Upper lobe of left lung (tissue), 6 donors: Measurements from ENCODE around the gene GSTM4. TPM values are rescaled to one million over a fixed set of nuclear protein-coding genes. Genes with fewer than 3 reads are reported as not detected.

Experiments used
- ATAC-seq, 2 donors: fragments of 200-7000 bp; cut with Tn5 transposase; one replicate each; pipeline ENCODE4 v1.9.1; 2022; ENCODE audit warnings: mild to moderate bottlenecking in 2 of 2, moderate library complexity in 2 of 2; ENCODE audit not compliant: low FRiP score in 2 of 2
- DNase-seq, 2 donors: peaks; one replicate each; pipeline ENCODE4 v3.0.0-alpha.2; 2019 to 2020
- H3K27ac ChIP-seq, 4 donors: fragments of 200-600 bp; sonication (generic); one replicate each; pipeline ENCODE4 v1.5.1; 2016 to 2019
- H3K27me3 ChIP-seq, 4 donors: fragments of 200-600 bp; sonication (generic); one replicate each; pipeline ENCODE4 v1.5.1; 2017 to 2019
- H3K36me3 ChIP-seq, 4 donors: fragments of 200-600 bp; sonication (generic); one replicate each; pipeline ENCODE4 v1.5.1; 2016 to 2019
- H3K4me1 ChIP-seq, 4 donors: fragments of 200-600 bp; sonication (generic); one replicate each; pipeline ENCODE4 v1.5.1; 2018 to 2019
- H3K4me3 ChIP-seq, 4 donors: fragments of 200-600 bp; sonication (generic); one replicate each; pipeline ENCODE4 v1.5.1; 2017 to 2019; ENCODE audit warnings: mild to moderate bottlenecking in 2 of 4, moderate library complexity in 1 of 4
- H3K9me3 ChIP-seq, 4 donors: fragments of 200-600 bp; sonication (generic); one replicate each; pipeline ENCODE4 v1.5.1; 2018 to 2019
- CTCF ChIP-seq, 6 experiments: fragments of 450-650 bp in 4 of 6; fragments of 200-600 bp in 2 of 6; sonication (generic) in 2 of 6; IDR thresholded peaks; one replicate each; pipeline ENCODE4 v1.5.1; 2016 to 2019; ENCODE audit warnings: antibody characterized with exemption in 6 of 6
- EP300 ChIP-seq, 4 donors: sonication (generic); formaldehyde crosslinking; IDR thresholded peaks; one replicate each; pipeline ENCODE4 v1.5.1; 2017; ENCODE audit warnings: antibody characterized with exemption in 4 of 4, control low read depth in 2 of 4
- POLR2A ChIP-seq, 4 donors: fragments of 450-650 bp; IDR thresholded peaks; one replicate each; pipeline ENCODE4 v1.5.1; 2016 to 2017; ENCODE audit warnings: antibody characterized with exemption in 4 of 4, mild to moderate bottlenecking in 2 of 4
- POLR2AphosphoS5 ChIP-seq, 2 donors: sonication (generic); formaldehyde crosslinking; IDR thresholded peaks; one replicate each; pipeline ENCODE4 v1.5.1; 2017; ENCODE audit warnings: antibody characterized with exemption in 2 of 2
- WGBS, 2 donors: methylation state at CpG; one replicate each; pipeline ENCODE4 v1.1.5; 2017 to 2018; 5-methylcytosine and 5-hydroxymethylcytosine counted together
- total RNA-seq, 6 donors: library from RNA; depleted of rRNA in 4 of 6; stranded (reverse); fragments of >200 nt in 4 of 6; gene quantifications; one replicate each; pipeline versions ENCODE4 v1.1.0 to v1.2.1, GENCODE V29; 2016 to 2021
- donor health status: DM: no; HTN: no; CAD: no; lungs with moderate emphysema.
- donor health status: DM: no; HTN: yes; CAD: no; lungs with severe emphysema.

GSTM4 gene
- total RNA-seq, 6 donors from 2014 or later, result 10.7 to 28.3 (median 15.9) TPM

DNA sequence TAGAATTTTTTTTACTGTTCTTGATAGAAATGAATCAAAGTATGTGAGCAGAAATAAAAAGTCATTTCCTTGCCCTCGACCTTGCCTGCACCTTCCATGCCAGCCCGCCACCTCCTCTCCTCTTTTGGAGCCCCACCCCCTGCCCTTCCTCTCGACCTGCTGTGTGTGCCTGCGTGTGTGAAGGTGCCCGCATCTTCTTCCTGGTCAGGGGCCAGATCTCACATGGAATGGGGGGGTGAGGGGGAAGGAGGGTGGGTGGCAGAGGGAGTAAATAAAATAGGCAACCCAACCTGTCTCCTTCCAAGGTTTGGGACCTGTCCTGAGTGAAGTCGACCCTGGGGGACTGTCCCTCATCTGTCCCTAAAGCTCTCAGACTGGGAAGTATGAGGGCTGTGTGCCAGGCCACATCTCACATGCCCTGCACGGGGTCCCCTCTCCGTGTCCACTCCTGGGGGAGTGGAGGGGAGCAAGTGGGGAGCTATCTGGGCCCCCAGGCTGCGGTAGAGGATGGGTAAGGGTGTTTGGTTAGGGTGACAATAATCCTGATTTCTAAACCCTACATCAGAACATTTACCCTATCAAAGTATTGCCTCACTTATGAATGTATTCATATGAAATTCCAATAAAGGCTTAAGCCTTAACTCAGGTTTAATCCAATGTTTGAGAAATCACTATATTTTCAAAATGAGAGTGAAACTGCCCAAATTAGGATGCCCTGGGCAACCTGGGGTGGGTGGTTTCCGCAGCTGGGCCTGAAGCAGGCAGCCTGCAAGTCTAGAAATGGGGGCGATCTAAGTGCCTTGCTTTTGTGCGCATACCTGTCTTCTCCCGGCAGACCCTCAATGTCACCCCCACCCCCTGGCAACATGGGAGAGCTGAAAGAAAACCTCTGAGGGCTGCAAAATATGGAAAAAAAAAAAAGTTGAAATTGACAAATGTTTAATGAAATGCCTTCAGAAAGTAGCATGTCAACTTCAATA lies 20.8 kb upstream of the GSTM4 start:
- H3K4me1 ChIP-seq, result peaks cover 0 to 8% (median 3%) of the 10 kb centered on the region in 4 donors
- no peak overlapping the region for H3K4me3 ChIP-seq
- ATAC-seq (no peak), DNase-seq (no peak)
- TF ChIP-seq EP300 (IDR thresholded peaks at IDR 0.05) (no peak), CTCF (IDR thresholded peaks at IDR 0.05) (no peak), POLR2AphosphoS5 (IDR thresholded peaks at IDR 0.05) (no peak), POLR2A (IDR thresholded peaks at IDR 0.05) (no peak)
- peaks cover 7 to 17% (median 15%) of the 10 kb centered on the region in 4 donors for H3K36me3 ChIP-seq
- 41 to 60% methylated on average over 11 to 13 of the region's 13 CpGs for WGBS, 2 donors
- H3K9me3 ChIP-seq, result no peaks in the 10 kb centered on the region
- H3K27me3 ChIP-seq, result no peaks in the 10 kb centered on the region
- H3K27ac ChIP-seq, result no peak overlapping the region

DNA sequence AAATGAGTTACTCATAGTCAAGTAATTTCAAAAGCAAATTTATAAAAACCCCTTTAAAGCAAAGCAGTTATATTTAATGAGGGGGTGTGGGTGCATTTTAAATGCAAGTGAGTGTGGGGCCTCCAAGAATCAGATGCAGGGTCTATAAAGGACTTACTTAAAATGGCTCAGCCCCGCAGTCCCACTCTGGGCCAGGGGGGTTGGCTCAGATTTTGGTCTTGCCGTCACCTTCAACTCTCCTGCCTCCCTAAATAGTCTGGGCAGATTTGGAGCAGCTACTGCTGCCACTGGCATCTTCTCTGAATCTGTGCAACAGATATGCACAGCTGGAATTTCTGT lies 20.1 kb upstream of the GSTM4 start:
- H3K27me3 ChIP-seq, result no peaks in the 10 kb centered on the region
- H3K4me3 ChIP-seq, result no peak overlapping the region
- WGBS, 2 donors, result 76 to 93% methylated on average over 2 of the region's 2 CpGs
- H3K4me1 ChIP-seq, result peaks cover 0 to 8% (median 6%) of the 10 kb centered on the region in 4 donors
- no peak for DNase-seq
- H3K9me3 ChIP-seq, result no peaks in the 10 kb centered on the region
- no peak overlapping the region for H3K27ac ChIP-seq
- TF ChIP-seq EP300 (IDR thresholded peaks at IDR 0.05), result no peak
- TF ChIP-seq CTCF (IDR thresholded peaks at IDR 0.05), result no peak
- TF ChIP-seq POLR2A (IDR thresholded peaks at IDR 0.05), result no peak
- TF ChIP-seq POLR2AphosphoS5 (IDR thresholded peaks at IDR 0.05), result no peak
- peaks cover 6 to 12% (median 10%) of the 10 kb centered on the region in 4 donors for H3K36me3 ChIP-seq
- no peak for ATAC-seq

- no peaks in the 10 kb centered on the region for H3K9me3 ChIP-seq
- 67 to 76% methylated on average over 5 to 9 of the region's 9 CpGs for WGBS, 2 donors
- H3K4me3 ChIP-seq, result no peak overlapping the region
- no peak for TF ChIP-seq POLR2A (IDR thresholded peaks at IDR 0.05)
- no peak for TF ChIP-seq CTCF (IDR thresholded peaks at IDR 0.05)
- TF ChIP-seq POLR2AphosphoS5 (IDR thresholded peaks at IDR 0.05), result no peak
- TF ChIP-seq EP300 (IDR thresholded peaks at IDR 0.05), result no peak
- H3K27me3 ChIP-seq, result no peaks in the 10 kb centered on the region
- ATAC-seq (peak in 1 of 2 donors; percentile 62), DNase-seq (no peak)
- peaks cover under 1 to 6% (median 5%) of the 10 kb centered on the region in 4 donors for H3K36me3 ChIP-seq
- peaks cover 0 to 8% (median 6%) of the 10 kb centered on the region in 4 donors for H3K4me1 ChIP-seq
- no peak overlapping the region for H3K27ac ChIP-seq
These were observed 19.5 kb upstream of the GSTM4 start for GRCh38 chr1:109636201-109636952.

GRCh38 chr1:109637446-109637845 lies 18.5 kb upstream of the GSTM4 start:
- ATAC-seq (no peak), DNase-seq (no peak)
- Histone ChIP-seq H3K27ac (no peak overlapping the region), H3K9me3 (no peaks in the 10 kb centered on the region), H3K4me1 (peaks cover 0 to 8% (median 6%) of the 10 kb centered on the region in 4 donors), H3K36me3 (no peaks in the 10 kb centered on the region), H3K27me3 (no peaks in the 10 kb centered on the region), H3K4me3 (no peak overlapping the region)
- 94 to 95% methylated on average over 7 of the region's 7 CpGs for WGBS, 2 donors
- TF ChIP-seq CTCF (IDR thresholded peaks at IDR 0.05), result no peak
- no peak for TF ChIP-seq POLR2AphosphoS5 (IDR thresholded peaks at IDR 0.05)
- TF ChIP-seq EP300 (IDR thresholded peaks at IDR 0.05), result no peak
- no peak for TF ChIP-seq POLR2A (IDR thresholded peaks at IDR 0.05)
